ENCODE measurements around the gene DUSP23. TPM values are rescaled to one million over a fixed set of nuclear protein-coding genes. Genes with fewer than 3 reads are reported as not detected.
A peak's percentile ranks its signal among the peaks of the same experiment; 100 is the strongest.

The DUSP23 gene
- polyA plus RNA-seq, 3 donors: 37.3 to 136 (median 97.8) TPM

- H3K79me2 ChIP-seq (ENCODE audit: insufficient read depth, low read length): no peaks in the 10 kb centered on the region
- peak within 1 kb of the TSS; percentile 26 to 47 for H3K27ac ChIP-seq (ENCODE audit: low read depth in 1 of 2, low read length in 2 of 2)
- no peak for TF ChIP-seq CTCF (IDR thresholded peaks at IDR 0.05)
- no peaks in the 10 kb centered on the region for H3K27me3 ChIP-seq (ENCODE audit: control insufficient read depth in 2 of 2, insufficient read depth in 2 of 2, low read length in 2 of 2)
- no peak within 1 kb of the TSS for H2AFZ ChIP-seq (ENCODE audit: insufficient read depth, low read depth, low read length, poor library complexity, severe bottlenecking)
- Mint-ChIP-seq H3K36me3 (peaks cover 0 to 3% of the 10 kb centered on the region in 2 donors), H3K27me3 (ENCODE audit: low read depth in 3 of 3) (peaks cover 0 to 7% (median 4%) of the 10 kb centered on the region in 3 donors), H3K4me3 (peak within 1 kb of the TSS; percentile 64 to 67), H3K4me1 (peaks cover 74% of the 10 kb centered on the region), H3K9me3 (peaks cover 0 to 2% (median 0%) of the 10 kb centered on the region in 7 donors), H3K27ac (peak within 1 kb of the TSS; percentile 34 to 89 (median 72))
- peak; percentile 49 to 88 (median 60) for DNase-seq
- peak within 1 kb of the TSS in 1 of 3 experiments; percentile 59 for H3K4me3 ChIP-seq (replicated peaks in 1 of 3; ENCODE audit: low read depth in 2 of 3, low read length in 3 of 3)
- H3K36me3 ChIP-seq (replicated peaks in 1 of 2; ENCODE audit: control insufficient read depth in 1 of 2, insufficient read depth in 2 of 2, low read length in 2 of 2): no peaks in the 10 kb centered on the region
- peaks cover 62% of the 10 kb centered on the region in 2 donors for H3K4me1 ChIP-seq (ENCODE audit: control insufficient read depth in 1 of 2, insufficient read depth in 2 of 2, low read length in 2 of 2)
- no peaks in the 10 kb centered on the region for H3K9me3 ChIP-seq (replicated peaks in 1 of 2; ENCODE audit: control insufficient read depth in 1 of 2, insufficient read depth in 1 of 2, low read length in 2 of 2)
- H3K4me2 ChIP-seq (replicated peaks; ENCODE audit: extremely low read depth, low read length, poor library complexity, severe bottlenecking): peak within 1 kb of the TSS; percentile 28
- intact Hi-C loops (cut with micrococcal nuclease): no loop called here
- WGBS (ENCODE audit: insufficient coverage): 79% methylated on average over 5 of the region's 11 CpGs
- peak within 1 kb of the TSS; percentile 5 for H3K9ac ChIP-seq (ENCODE audit: insufficient read depth, low read length, poor library complexity, severe bottlenecking)
- H4K20me1 ChIP-seq (ENCODE audit: insufficient read depth, low read length): no peaks in the 10 kb centered on the region
Observed at GRCh38 chr1:159826441-159827101, 45.8 kb downstream of the DUSP23 start, which contains the start of gene SLAMF8. SLAMF8 (plus strand) TSS chr1:159826873; CDS start chr1:159826899, 26 bp downstream.

GRCh38 chr1:159827102-159827490, 46.3 kb downstream of the DUSP23 start:
- Histone ChIP-seq H3K27ac (ENCODE audit: low read depth in 1 of 2, low read length in 2 of 2) (peak overlapping the region in 1 of 2 donors; percentile 47), H3K4me2 (replicated peaks; ENCODE audit: extremely low read depth, low read length, poor library complexity, severe bottlenecking) (peak overlapping the region; percentile 28), H3K27me3 (ENCODE audit: control insufficient read depth in 2 of 2, insufficient read depth in 2 of 2, low read length in 2 of 2) (no peaks in the 10 kb centered on the region), H3K4me3 (replicated peaks in 1 of 3; ENCODE audit: low read depth in 2 of 3, low read length in 3 of 3) (peak overlapping the region in 1 of 3 experiments; percentile 59), H3K9ac (ENCODE audit: insufficient read depth, low read length, poor library complexity, severe bottlenecking) (no peak overlapping the region), H3K4me1 (ENCODE audit: control insufficient read depth in 1 of 2, insufficient read depth in 2 of 2, low read length in 2 of 2) (peaks cover 62% of the 10 kb centered on the region in 2 donors), H3K36me3 (replicated peaks in 1 of 2; ENCODE audit: control insufficient read depth in 1 of 2, insufficient read depth in 2 of 2, low read length in 2 of 2) (no peaks in the 10 kb centered on the region), H2AFZ (ENCODE audit: insufficient read depth, low read depth, low read length, poor library complexity, severe bottlenecking) (no peak overlapping the region), H3K79me2 (ENCODE audit: insufficient read depth, low read length) (no peaks in the 10 kb centered on the region), H4K20me1 (ENCODE audit: insufficient read depth, low read length) (no peaks in the 10 kb centered on the region), H3K9me3 (replicated peaks in 1 of 2; ENCODE audit: control insufficient read depth in 1 of 2, insufficient read depth in 1 of 2, low read length in 2 of 2) (no peaks in the 10 kb centered on the region)
- Mint-ChIP-seq H3K27me3 (ENCODE audit: low read depth in 3 of 3) (peaks cover 0 to 7% (median 4%) of the 10 kb centered on the region in 3 donors), H3K27ac (peak overlapping the region; percentile 34 to 89 (median 72)), H3K36me3 (peaks cover 0 to 3% of the 10 kb centered on the region in 2 donors), H3K4me1 (peaks cover 74% of the 10 kb centered on the region), H3K9me3 (peaks cover 0 to 2% (median 0%) of the 10 kb centered on the region in 7 donors), H3K4me3 (peak overlapping the region; percentile 64 to 67)
- intact Hi-C loops (cut with micrococcal nuclease): no loop called here
- WGBS (ENCODE audit: insufficient coverage): 96% methylated on average over 4 of the region's 6 CpGs
- no peak for DNase-seq
- no peak for TF ChIP-seq CTCF (IDR thresholded peaks at IDR 0.05)

All from CD14-positive monocyte (primary cell).